Cardiac septum (tissue), 1 donor: ENCODE results near the gene KCNT2. TPM values are rescaled to one million over a fixed set of nuclear protein-coding genes. Genes with fewer than 3 reads are reported as not detected.

Experiments
- microRNA-seq: library from miRNA; unstranded; fragments of <30 nt; microRNA quantifications from one replicate; pipeline ENCODE4 v1.2.0, GENCODE V29; 2020
- total RNA-seq: library from RNA; stranded (reverse); fragmentation: NEBNext Ultra II Directional; extraction: Animal tissue kit (Norgen Biotek cat#: 25700); gene quantifications from one replicate; pipeline ENCODE4 v1.2.1, GENCODE V29; 2021
- donor health status: DM: no; HTN: no; CAD: no.

Gene KCNT2
- total RNA-seq, 1 donor from 2014 or later, result 2.1 TPM

Small RNA genes lying within 50 kb of the gene (microRNA-seq; reads per million reads assigned to microRNA genes)
- gene MIR4735, result not detected

Other genes with a start within 250 kb of the KCNT2 start
- gene CFH, start 43.6 kb upstream of the KCNT2 start, total RNA-seq, result 58.0 TPM
- not detected for gene CFHR3, start 166.4 kb upstream of the KCNT2 start, total RNA-seq
- gene CFHR1, start 211.3 kb upstream of the KCNT2 start, total RNA-seq, result not detected